NB4 (cell line): ENCODE results near the gene RUVBL1.

Experiments used
- CTCF ChIP-seq: IDR thresholded peaks from one replicate; pipeline ENCODE4 v1.5.1; 2012; ENCODE audit warnings: low read depth, low read length
- MAX ChIP-seq: IDR thresholded peaks from 2 replicates; pipeline ENCODE4 v1.6.1; 2011; ENCODE audit warnings: low read depth, low read length
- MYC ChIP-seq: IDR thresholded peaks from 2 replicates; pipeline ENCODE4 v1.6.1; 2011; ENCODE audit warnings: low read depth, low read length
- POLR2A ChIP-seq: IDR thresholded peaks from 2 replicates; pipeline ENCODE4 v1.6.1; 2011; ENCODE audit warnings: mild to moderate bottlenecking; ENCODE audit not compliant: insufficient read length; ENCODE audit errors: extremely low read depth

GRCh38 chr3:128083396-128083795 is 40.2 kb downstream of the RUVBL1 start:
- TF ChIP-seq CTCF (no peak), POLR2A (no peak), MYC (no peak), MAX (no peak)
